ENCODE measurements around the gene TOPORS. TPM values are rescaled to one million over a fixed set of nuclear protein-coding genes. Genes with fewer than 3 reads are reported as not detected.

Gene TOPORS
- total and polyA plus RNA-seq, 2 experiments from 2014 or later = 31.8 to 35.9 TPM

- H3K4me2 ChIP-seq = no peak overlapping the region
- Mint-ChIP-seq H3K4me1 (peaks cover 3% of the 10 kb centered on the region; the same call in 2 of the 3 replicates), H3K27me3 (ENCODE audit: insufficient read depth, low read depth, poor library complexity) (no peaks in the 10 kb centered on the region), H3K9me3 (0 out of 3 replicates have a peak, but pooled peaks cover 2% of the 10 kb centered on the region), H3K4me3 (no peak overlapping the region), H3K36me3 (ENCODE audit: low read depth) (peaks cover 32% of the 10 kb centered on the region), H3K27ac (no peak overlapping the region)
- no peak overlapping the region for H3K27ac ChIP-seq (ENCODE audit: low read depth)
- peaks cover 9% of the 10 kb centered on the region; the same call in 1 of the 2 replicates for H3K36me3 ChIP-seq (ENCODE audit: insufficient read depth)
- no peaks in the 10 kb centered on the region for H3K79me2 ChIP-seq (replicated peaks; ENCODE audit: insufficient read depth)
- ATAC-seq (no peak), DNase-seq (ENCODE audit: low spot score) (no peak)
- TF ChIP-seq ZNF462 (CRISPR knock-in tag; IDR thresholded peaks at IDR 0.05) (no peak), EZH2phosphoT487 (IDR thresholded peaks at IDR 0.05; ENCODE audit: unreplicated experiment) (no peak), ZNF331 (CRISPR knock-in tag; IDR thresholded peaks at IDR 0.05; ENCODE audit: low read depth) (no peak), POLR2AphosphoS5 (IDR thresholded peaks at IDR 0.05; ENCODE audit: low read depth) (no peak), NANOG (IDR thresholded peaks at IDR 0.05; ENCODE audit: borderline replicate concordance) (no peak), CTCF (conservative IDR thresholded peaks at IDR 0.05; ENCODE audit: low read depth in 2 of 2) (no peak), ETS1 (IDR thresholded peaks at IDR 0.05) (no peak), STAT1 (IDR thresholded peaks at IDR 0.05; ENCODE audit: unreplicated experiment) (no peak), JUNB (IDR thresholded peaks at IDR 0.05; ENCODE audit: unreplicated experiment) (no peak), CREB1 (CRISPR knock-in tag; IDR thresholded peaks at IDR 0.05; ENCODE audit: low read depth) (no peak), ZNF114 (CRISPR knock-in tag; IDR thresholded peaks at IDR 0.05) (no peak), EZH2 (IDR thresholded peaks at IDR 0.05; ENCODE audit: low read depth, unreplicated experiment) (no peak), REST (IDR thresholded peaks at IDR 0.05; ENCODE audit: unreplicated experiment) (no peak)
- no peak overlapping the region for H3K4me3 ChIP-seq
- no peaks in the 10 kb centered on the region for H3K27me3 ChIP-seq (ENCODE audit: insufficient read depth)
- peaks cover 2% of the 10 kb centered on the region; the same call in 1 of the 2 replicates for H3K4me1 ChIP-seq (ENCODE audit: insufficient read depth)
- H3K9me2 ChIP-seq (ENCODE audit: insufficient read depth) = no peaks in the 10 kb centered on the region
- H4K20me1 ChIP-seq (replicated peaks; ENCODE audit: insufficient read depth) = no peaks in the 10 kb centered on the region; the same call in 1 of the 2 replicates
- H3F3A ChIP-seq (replicated peaks; ENCODE audit: low read depth) = no peaks in the 10 kb centered on the region
- no peak overlapping the region for H2AFZ ChIP-seq
Measured at GRCh38 chr9:32497921-32498320, 54.5 kb downstream of the TOPORS start.

All from GM23338 (cell line).